Glomerular endothelial cell (primary cell): ENCODE measurements around the gene WSB2. TPM values are rescaled to one million over a fixed set of nuclear protein-coding genes. Genes with fewer than 3 reads are reported as not detected.
"Not testable (repeated sequence)": the region's sequence is repeated elsewhere in the genome, so short reads cannot be mapped to it uniquely, and the experiment has no call there.

Experiments used
- DNase-seq: peaks from one replicate; pipeline ENCODE4 v3.0.0-alpha.2; 2011; ENCODE audit warnings: low read depth, low spot score; ENCODE audit errors: extremely low read depth
- total RNA-seq: library from RNA; depleted of rRNA; stranded (reverse); fragments of >200 nt; gene quantifications from 2 replicates; pipeline ENCODE4 v1.2.3, GENCODE V29; 2015

WSB2 gene
- 69.2 and 83.3 TPM in 2 replicates for total RNA-seq

- no peak for DNase-seq
Measured at GRCh38 chr12:118061011-118061872, at the start of gene WSB2. Gene WSB2 (minus strand): TSS chr12:118061179. CDS start chr12:118061048, 131 bp downstream.

DNA sequence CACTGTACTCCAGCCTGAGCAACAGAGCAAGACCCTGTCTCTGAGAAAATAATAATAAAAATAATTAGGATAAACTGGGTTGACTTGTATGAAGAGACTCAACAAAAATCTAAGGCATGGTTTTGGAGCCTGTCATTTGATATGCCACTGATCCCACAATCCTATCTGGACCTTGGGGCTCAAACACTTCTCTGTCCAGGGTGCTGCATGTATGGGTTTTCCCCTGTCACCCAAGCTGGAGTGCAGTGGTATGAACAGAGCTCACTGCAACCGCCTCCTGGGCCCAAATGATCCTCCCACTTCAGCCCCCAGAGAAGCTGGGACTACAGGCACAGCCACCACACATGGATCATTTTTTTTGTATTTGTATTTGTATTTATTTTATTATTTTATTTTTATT is 48.1 kb upstream of the WSB2 start:
- no peak for DNase-seq

DNA sequence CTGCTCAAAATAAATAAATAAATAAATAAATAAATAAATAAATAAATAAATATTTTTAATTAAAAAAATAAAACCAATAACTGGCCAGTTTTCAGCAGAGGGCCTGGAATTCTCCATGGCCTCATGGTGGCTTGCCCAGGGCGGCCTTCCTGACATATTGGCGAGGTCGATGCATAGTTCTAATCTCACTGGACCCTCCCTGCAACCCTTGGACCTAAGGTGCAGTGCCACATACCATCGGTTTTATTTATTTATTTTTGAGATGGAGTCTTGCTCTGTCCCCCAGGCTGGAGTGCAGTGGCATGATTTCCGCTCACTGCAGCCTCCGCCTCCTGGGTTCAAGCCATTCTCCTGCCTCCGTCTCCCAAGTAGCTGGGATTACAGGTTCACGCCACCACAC is 46.7 kb upstream of the WSB2 start:
- no peak for DNase-seq

DNA sequence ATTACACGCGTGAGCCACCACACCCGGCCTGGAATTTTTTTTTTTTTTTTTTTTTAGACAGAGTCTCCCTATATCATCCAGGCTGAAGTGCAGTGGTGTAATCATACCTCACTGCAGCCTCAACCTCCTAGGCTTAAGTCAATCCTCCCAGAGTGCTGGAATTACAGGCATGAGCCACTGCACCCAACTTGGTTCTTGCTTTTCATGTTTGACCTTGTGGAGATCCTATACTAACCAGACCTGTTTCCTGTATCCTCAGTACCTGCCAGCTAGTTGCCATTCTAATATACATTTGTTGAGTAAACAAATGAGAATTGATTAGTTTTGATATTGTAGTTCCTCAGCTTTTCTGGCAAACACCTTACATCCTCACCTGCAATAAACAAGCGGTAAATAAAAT is 46.0 kb upstream of the WSB2 start:
- no peak for DNase-seq

- no peak for DNase-seq
Measured at GRCh38 chr12:118103601-118104382, 42.8 kb upstream of the WSB2 start, which contains the start of gene VSIG10. Gene VSIG10 (minus strand): TSS chr12:118104011. CDS start chr12:118103671, 340 bp downstream.

- DNase-seq = no peak
Measured at GRCh38 chr12:118103201-118103600, 42.2 kb upstream of the WSB2 start.

- DNase-seq = no peak
Measured at GRCh38 chr12:118102609-118103008, 41.6 kb upstream of the WSB2 start.

DNA sequence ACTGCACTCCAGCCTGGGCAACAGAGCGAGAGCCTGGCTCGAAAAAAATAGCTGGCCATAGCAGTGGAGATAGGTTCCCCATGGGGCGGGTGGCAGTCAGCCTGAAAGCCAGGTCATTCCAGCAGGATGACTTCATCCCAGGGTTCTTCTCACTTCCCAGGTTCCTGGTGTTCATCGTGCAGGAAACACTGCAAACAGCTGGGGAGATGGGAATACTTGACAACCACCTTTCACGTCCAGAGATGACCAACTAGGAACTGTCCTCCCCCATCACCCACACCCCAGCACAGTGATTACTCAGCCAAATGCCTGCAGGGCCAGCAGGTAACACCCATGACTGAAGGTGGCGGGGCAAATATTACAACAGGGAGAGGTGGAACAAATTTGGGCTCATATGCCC is 41.1 kb upstream of the WSB2 start:
- DNase-seq = no peak

DNA sequence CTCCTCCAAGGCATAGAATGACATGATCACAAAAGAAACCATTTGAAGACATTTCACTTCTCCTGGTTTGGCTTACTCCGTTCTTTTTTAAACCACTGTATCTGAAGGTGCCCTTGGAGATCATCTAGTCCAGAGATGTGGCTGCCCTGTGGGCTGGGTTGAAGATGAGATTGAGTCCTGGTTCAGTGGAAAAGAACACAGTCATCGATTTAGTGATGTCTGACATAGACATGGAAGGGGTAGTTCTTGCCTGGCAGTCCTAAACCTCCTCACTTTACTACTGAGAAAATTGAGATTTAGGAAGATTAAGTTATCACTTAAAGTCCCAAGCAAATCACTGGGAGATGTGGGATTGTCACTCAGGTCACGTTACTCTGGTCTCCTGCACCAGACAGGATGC is 40.1 kb upstream of the WSB2 start:
- DNase-seq = no peak

- no peak for DNase-seq
Measured at GRCh38 chr12:118098911-118099671, 38.1 kb upstream of the WSB2 start.

DNA sequence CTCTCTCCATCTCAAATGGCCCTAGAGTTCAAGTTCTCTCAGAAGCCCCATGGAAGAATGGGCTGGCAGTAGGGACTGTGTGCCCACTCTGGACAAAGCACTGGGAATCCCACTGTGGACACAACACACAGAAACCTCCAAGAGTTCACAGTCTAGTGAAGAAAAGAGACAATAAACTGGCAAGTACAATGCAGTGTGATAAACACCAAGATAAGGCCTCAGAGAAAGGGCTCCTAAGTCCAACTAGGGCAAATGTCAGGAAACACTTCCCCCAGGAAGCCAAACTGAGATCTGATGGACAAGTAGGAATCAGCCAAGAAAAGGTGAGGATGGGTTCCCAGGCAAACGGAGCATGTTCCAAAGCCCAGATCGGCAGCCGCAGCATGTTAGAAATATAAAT is 37.4 kb upstream of the WSB2 start:
- no peak for DNase-seq

- no peak for DNase-seq
Measured at GRCh38 chr12:118094039-118094438, 33.1 kb upstream of the WSB2 start.

DNA sequence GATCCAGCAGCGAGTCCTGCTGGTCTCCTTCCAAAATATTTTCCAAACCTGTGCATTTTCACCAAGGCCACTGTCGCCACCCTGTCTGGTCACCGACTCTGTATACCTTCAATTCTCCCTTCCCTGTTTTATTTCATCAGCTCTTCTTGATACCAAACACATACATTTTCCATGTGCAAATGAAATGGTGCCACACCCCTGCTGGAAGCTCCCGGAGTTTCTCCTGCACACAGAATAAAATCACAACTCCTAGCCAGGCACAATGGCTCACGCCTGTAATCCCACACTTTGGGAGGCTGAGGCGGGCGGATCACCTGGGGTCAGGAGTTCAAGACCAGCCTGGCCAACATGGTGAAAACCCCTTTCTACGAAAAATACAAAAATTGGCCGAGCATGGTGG is 28.8 kb upstream of the WSB2 start:
- no peak for DNase-seq

DNA sequence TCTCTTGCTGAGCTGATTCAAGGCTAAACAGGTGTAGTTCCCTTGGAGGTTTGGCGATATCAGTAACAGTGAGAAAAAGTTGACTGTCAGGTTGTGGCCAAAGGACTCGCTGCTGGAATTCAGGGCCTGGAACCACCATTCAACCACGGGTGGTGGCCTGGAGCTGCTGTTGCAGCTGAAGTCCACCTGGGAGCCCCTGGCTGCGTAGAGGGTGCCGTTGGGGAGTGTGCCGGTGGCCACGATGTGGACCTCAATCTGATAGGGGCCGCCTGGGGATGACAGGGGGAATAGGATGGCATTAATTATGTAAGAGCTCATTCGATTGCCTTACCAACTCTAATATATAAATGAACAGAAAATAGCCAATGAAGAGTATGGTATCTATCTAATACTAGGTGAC is 21.2 kb upstream of the WSB2 start:
- DNase-seq = no peak

GRCh38 chr12:118081521-118081920 is 20.5 kb upstream of the WSB2 start:
- not testable (repeated sequence) for DNase-seq

- DNase-seq = no peak
Measured at GRCh38 chr12:118073768-118074167, 12.8 kb upstream of the WSB2 start.

DNA sequence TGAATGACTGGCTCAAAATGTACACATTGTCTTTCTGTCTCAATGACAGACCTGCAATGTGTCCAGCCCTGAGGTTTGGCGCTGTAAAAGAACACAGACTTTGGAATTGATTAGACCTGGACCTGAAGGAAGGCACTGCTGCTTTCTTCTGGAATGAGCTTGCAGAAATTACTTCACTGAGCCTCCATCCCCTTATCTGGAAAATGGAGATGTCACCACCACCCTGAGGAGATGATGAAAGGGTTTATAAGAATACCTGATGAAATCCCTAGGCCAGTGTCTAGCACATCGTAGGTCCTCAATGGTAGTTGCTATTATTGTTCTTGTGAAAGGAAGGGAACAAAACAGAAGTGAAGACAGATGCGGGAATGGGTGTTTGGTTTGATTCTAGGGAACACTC is 9.7 kb upstream of the WSB2 start:
- no peak for DNase-seq

GRCh38 chr12:118068445-118068844 is 7.5 kb upstream of the WSB2 start:
- no peak for DNase-seq

- DNase-seq = no peak
Measured at GRCh38 chr12:118065380-118065779, 4.4 kb upstream of the WSB2 start.

- no peak for DNase-seq
Measured at GRCh38 chr12:118064608-118065007, 3.6 kb upstream of the WSB2 start.
